T-cell (primary cell): ENCODE data around the gene GCNT2. TPM values are rescaled to one million over a fixed set of nuclear protein-coding genes. Genes with fewer than 3 reads are reported as not detected.
"Not testable (repeated sequence)": the region's sequence is repeated elsewhere in the genome, so short reads cannot be mapped to it uniquely, and the experiment has no call there.

Experiments
- ATAC-seq, 4 experiments: fragments of 200-7000 bp in 3 of 4; fragments of 150-1000 bp in 1 of 4; cut with Tn5 transposase; replicated peaks in 1 of 4; 1 replicate in 3 of 4; 2 replicates in 1 of 4; pipeline ENCODE4 v1.10.0; 2021; ENCODE audit warnings: moderate library complexity in 3 of 4, mild to moderate bottlenecking in 2 of 4, moderate number of reproducible peaks in 1 of 4
- CTCF ChIA-PET, 2 donors: fragments of 300-600 bp; sonication (Branson Sonifier 250); formaldehyde crosslinking; loops; one replicate each; lab custom pipeline; 2022; ENCODE audit warnings: antibody characterized with exemption in 2 of 2; lab: Charles Lee
- POLR2A ChIA-PET, 2 donors: fragments of 300-600 bp; sonication (Branson Sonifier 250); formaldehyde crosslinking; loops; one replicate each; lab custom pipeline; 2022; ENCODE audit warnings: antibody characterized with exemption in 2 of 2; lab: Charles Lee
- DNase-seq, 35 experiments: peaks; one replicate each; pipeline versions ENCODE4 v3.0.0 to v3.0.0-alpha.2; 2013 to 2023
- H3K27ac ChIP-seq: one replicate; pipeline ENCODE4 v1.5.1; 2013; ENCODE audit warnings: low read length
- H3K27me3 ChIP-seq, 2 experiments: replicated peaks in 1 of 2; 1 replicate in 1 of 2; 2 replicates in 1 of 2; pipeline versions ENCODE4 v1.6.1 to v1.7.0; 2013; ENCODE audit warnings: low read length in 1 of 2, mixed read lengths in 1 of 2; ENCODE audit not compliant: control insufficient read depth in 2 of 2, insufficient read depth in 2 of 2; ENCODE audit errors: extremely low read depth in 1 of 2
- H3K36me3 ChIP-seq, 2 donors: 1 replicate in 1 of 2; 2 replicates in 1 of 2; pipeline versions ENCODE4 v1.6.1 to v1.7.0; 2013; ENCODE audit warnings: low read length in 1 of 2; ENCODE audit not compliant: control insufficient read depth in 2 of 2, insufficient read depth in 1 of 2; ENCODE audit errors: extremely low read depth in 1 of 2
- H3K4me1 ChIP-seq, 2 experiments: 1 replicate in 1 of 2; 2 replicates in 1 of 2; pipeline versions ENCODE4 v1.6.1 to v1.7.0; 2013; ENCODE audit warnings: low read length in 2 of 2, mixed read lengths in 1 of 2; ENCODE audit not compliant: insufficient read depth in 2 of 2, control insufficient read depth in 1 of 2; ENCODE audit errors: extremely low read depth in 1 of 2
- H3K4me3 ChIP-seq, 2 donors: 1 replicate in 1 of 2; 2 replicates in 1 of 2; pipeline versions ENCODE4 v1.5.1 to v1.7.0; 2013; ENCODE audit warnings: mild to moderate bottlenecking in 2 of 2, low read length in 1 of 2, moderate library complexity in 1 of 2; ENCODE audit not compliant: control insufficient read depth in 1 of 2; ENCODE audit errors: extremely low read depth in 1 of 2
- H3K9me3 ChIP-seq: 2 replicates; pipeline ENCODE4 v1.7.0; 2013
- H3K27ac Mint-ChIP-seq, 2 donors: one replicate each; pipeline ENCODE4 v1.8.0; 2020 to 2021; ENCODE audit warnings: mild to moderate bottlenecking in 2 of 2, mixed read lengths in 2 of 2
- H3K27me3 Mint-ChIP-seq, 2 donors: one replicate each; pipeline ENCODE4 v1.8.0; 2021 to 2022; ENCODE audit warnings: mixed read lengths in 2 of 2
- H3K36me3 Mint-ChIP-seq: one replicate; pipeline ENCODE4 v1.8.0; 2021; ENCODE audit warnings: mixed read lengths
- H3K4me1 Mint-ChIP-seq, 3 donors: one replicate each; pipeline ENCODE4 v1.8.0; 2020 to 2022; ENCODE audit warnings: mixed read lengths in 3 of 3, mild to moderate bottlenecking in 1 of 3
- H3K4me3 Mint-ChIP-seq, 3 donors: one replicate each; pipeline ENCODE4 v1.8.0; 2020 to 2022; ENCODE audit warnings: mild to moderate bottlenecking in 3 of 3, mixed read lengths in 3 of 3, moderate library complexity in 3 of 3
- H3K9me3 Mint-ChIP-seq, 3 donors: one replicate each; pipeline ENCODE4 v1.8.0; 2020 to 2022; ENCODE audit warnings: mixed read lengths in 3 of 3
- WGBS: methylation state at CpG from one replicate; pipeline ENCODE4 v1.1.5; 2013; ENCODE audit warnings: missing lambda C conversion rate; ENCODE audit not compliant: insufficient coverage; 5-methylcytosine and 5-hydroxymethylcytosine counted together
- total RNA-seq, 35 experiments: library from RNA in 6 of 35; stranded (reverse) in 6 of 35; fragments of 120-200 nt in 1 of 35; gene quantifications; one replicate each; pipeline versions ENCODE4 v1.2.1 to v1.2.4 and lab custom pipeline; 2013 to 2026

Gene GCNT2
- total RNA-seq, 5 donors from 2014 or later (not counting 1 experiment from before 2014, with no cell fraction given), result 2.2 to 6.8 (median 2.9) TPM

DNA sequence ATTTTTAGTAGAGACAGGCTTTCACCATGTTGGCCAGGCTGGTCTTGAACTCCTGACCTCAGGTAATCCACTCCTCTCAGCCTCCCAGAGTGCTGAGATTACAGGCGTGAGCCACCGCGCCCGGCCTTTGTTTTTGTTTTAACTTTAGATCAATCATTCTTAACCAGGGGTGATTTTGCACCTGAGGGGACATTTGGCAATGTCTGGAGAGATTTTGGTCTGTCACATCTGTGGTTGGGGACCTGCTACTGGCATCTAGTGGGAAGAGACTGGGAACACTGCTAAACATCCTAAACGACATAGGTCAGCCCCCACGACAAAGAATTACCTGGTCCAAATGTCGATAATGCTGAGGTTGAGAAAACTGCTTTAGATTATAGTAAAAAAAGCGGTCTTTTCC, 91.0 kb downstream of the GCNT2 start:
- H3K27me3 ChIP-seq, result no peaks in the 10 kb centered on the region
- H3K9me3 Mint-ChIP-seq, result peaks cover 0 to 3% (median 0%) of the 10 kb centered on the region in 3 donors
- POLR2A ChIA-PET, result no interaction called here

DNA sequence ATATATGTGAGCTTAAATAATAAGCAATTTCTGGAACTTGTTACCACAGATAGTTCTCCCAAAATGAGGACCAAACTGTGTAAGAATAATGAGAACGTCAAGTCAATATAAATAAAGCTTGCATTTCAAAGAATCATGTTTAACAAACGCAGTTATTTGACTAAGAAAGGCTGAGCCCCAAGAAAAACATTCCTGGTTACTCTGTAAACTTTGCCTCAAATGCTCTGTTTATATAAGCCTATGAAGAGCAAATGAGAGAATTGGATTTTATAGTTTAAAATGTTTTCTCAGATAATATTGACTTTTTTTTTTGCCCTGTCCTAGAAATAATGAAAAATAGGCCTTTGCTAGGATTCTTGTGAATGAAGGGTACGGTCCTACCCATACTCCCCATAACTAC, 91.9 kb downstream of the GCNT2 start:
- Mint-ChIP-seq H3K4me3 (no peak overlapping the region), H3K27ac (no peak overlapping the region), H3K9me3 (peaks cover 0 to 3% (median 0%) of the 10 kb centered on the region in 3 donors), H3K4me1 (no peaks in the 10 kb centered on the region), H3K36me3 (peaks cover 7% of the 10 kb centered on the region), H3K27me3 (no peaks in the 10 kb centered on the region)
- DNase-seq (no peak), ATAC-seq (no peak)
- ChIA-PET CTCF (no interaction called here), POLR2A (interaction anchor here in 1 of 2 donors (0.6 kb wide), 1 partner anchor 23 kb away, joined by 3 read pairs; no protein-coding TSS in a partner anchor)
- H3K9me3 ChIP-seq, result no peaks in the 10 kb centered on the region
- H3K4me1 ChIP-seq, result no peaks in the 10 kb centered on the region
- WGBS, result no CpG with 5 or more reads among the region's 3 CpGs
- H3K4me3 ChIP-seq, result no peak overlapping the region
- no peaks in the 10 kb centered on the region for H3K27me3 ChIP-seq
- H3K36me3 ChIP-seq, result no peaks in the 10 kb centered on the region
- no peak overlapping the region for H3K27ac ChIP-seq

More for the DNA sequence above, 91.0 kb downstream of the GCNT2 start:
- no peak overlapping the region for H3K27ac Mint-ChIP-seq
- no peak overlapping the region for H3K27ac ChIP-seq
- no peak overlapping the region for H3K4me3 Mint-ChIP-seq
- peaks cover 9% of the 10 kb centered on the region for H3K36me3 Mint-ChIP-seq
- H3K4me3 ChIP-seq, result no peak overlapping the region
- CTCF ChIA-PET, result no interaction called here
- ATAC-seq (no peak), DNase-seq (no peak)
- H3K36me3 ChIP-seq, result no peaks in the 10 kb centered on the region
- H3K9me3 ChIP-seq, result no peaks in the 10 kb centered on the region
- no peaks in the 10 kb centered on the region for H3K4me1 Mint-ChIP-seq
- H3K4me1 ChIP-seq, result no peaks in the 10 kb centered on the region
- no CpG with 5 or more reads among the region's 8 CpGs for WGBS
- H3K27me3 Mint-ChIP-seq, result no peaks in the 10 kb centered on the region

DNA sequence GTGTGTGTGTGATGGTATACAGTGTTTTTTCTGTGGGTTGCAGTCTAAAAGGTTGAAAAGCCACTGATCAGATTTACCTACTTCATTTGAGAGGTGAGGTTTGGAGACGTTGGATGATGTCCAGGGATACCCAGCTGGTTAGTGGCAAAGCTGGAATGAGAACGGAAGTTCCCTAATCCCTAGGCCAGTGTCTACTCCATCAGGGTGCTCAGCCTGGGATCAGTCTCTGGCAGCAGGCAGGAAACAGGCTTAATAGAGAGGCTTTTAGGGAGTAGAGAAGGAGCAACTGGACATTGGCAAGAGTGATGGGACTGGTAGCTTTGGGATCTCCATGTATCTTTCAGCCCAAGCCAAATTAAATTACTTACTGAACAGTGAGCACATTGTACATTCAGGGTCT, 92.6 kb downstream of the GCNT2 start:
- Mint-ChIP-seq H3K27ac (no peak overlapping the region), H3K9me3 (no peaks in the 10 kb centered on the region), H3K4me3 (no peak overlapping the region), H3K36me3 (peaks cover 7% of the 10 kb centered on the region), H3K27me3 (no peaks in the 10 kb centered on the region), H3K4me1 (no peaks in the 10 kb centered on the region)
- no peaks in the 10 kb centered on the region for H3K27me3 ChIP-seq
- H3K27ac ChIP-seq, result no peak overlapping the region
- no peaks in the 10 kb centered on the region for H3K36me3 ChIP-seq
- H3K4me3 ChIP-seq, result no peak overlapping the region
- no peaks in the 10 kb centered on the region for H3K4me1 ChIP-seq
- ChIA-PET POLR2A (no interaction called here), CTCF (no interaction called here)
- ATAC-seq, result no peak
- no peaks in the 10 kb centered on the region for H3K9me3 ChIP-seq
- no CpG with 5 or more reads among the region's 2 CpGs for WGBS
- no peak for DNase-seq

DNA sequence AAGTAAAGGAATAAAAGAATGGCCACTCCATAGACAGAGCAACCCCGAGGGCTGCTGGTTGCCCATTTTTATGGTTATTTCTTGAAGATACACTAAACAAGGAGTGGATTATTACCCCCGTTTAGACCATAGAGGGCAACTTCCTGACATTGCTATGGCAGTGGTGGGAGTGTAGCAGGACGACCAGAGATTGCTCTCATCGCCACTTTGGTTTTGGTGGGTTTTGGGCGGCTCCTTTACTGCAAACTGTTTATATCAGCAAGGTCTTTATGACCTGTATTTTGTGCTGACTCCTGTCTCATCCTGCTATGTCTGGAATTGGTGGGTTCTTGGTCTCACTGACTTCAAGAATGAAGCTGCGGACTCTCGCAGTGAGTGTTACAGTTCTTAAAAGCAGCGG, 94.5 kb downstream of the GCNT2 start:
- WGBS, result 92% methylated on average over 4 of the region's 8 CpGs
- H3K4me1 ChIP-seq, result no peaks in the 10 kb centered on the region
- Mint-ChIP-seq H3K4me1 (no peaks in the 10 kb centered on the region), H3K36me3 (no peaks in the 10 kb centered on the region), H3K27ac (no peak overlapping the region), H3K4me3 (no peak overlapping the region), H3K9me3 (no peaks in the 10 kb centered on the region), H3K27me3 (no peaks in the 10 kb centered on the region)
- no peaks in the 10 kb centered on the region for H3K36me3 ChIP-seq
- H3K4me3 ChIP-seq, result no peak overlapping the region
- H3K27ac ChIP-seq, result no peak overlapping the region
- CTCF ChIA-PET, result no interaction called here
- DNase-seq (no peak), ATAC-seq (no peak)
- POLR2A ChIA-PET, result no interaction called here
- no peaks in the 10 kb centered on the region for H3K27me3 ChIP-seq
- H3K9me3 ChIP-seq, result no peaks in the 10 kb centered on the region

DNA sequence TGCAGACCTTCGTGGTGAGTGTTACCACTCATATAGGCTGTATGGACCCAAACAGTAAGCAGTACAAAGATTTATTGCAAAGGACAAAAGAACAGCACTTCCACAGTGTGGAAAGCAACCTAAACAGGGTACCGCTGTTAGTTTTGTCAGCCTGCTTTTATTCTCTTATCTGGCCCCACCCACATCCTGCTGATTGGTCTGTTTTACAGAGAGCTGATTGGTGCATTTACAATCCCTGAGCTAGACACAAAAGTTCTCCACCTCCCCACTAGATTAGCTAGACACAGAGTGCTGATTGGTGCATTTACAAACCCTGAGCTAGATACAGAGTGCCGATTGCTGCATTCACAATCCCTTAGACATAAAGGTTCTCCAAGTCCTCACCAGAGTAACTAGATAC, 95.1 kb downstream of the GCNT2 start:
- H3K27me3 Mint-ChIP-seq, POLR2A ChIA-PET, H3K9me3 Mint-ChIP-seq, H3K27me3 ChIP-seq, H3K27ac Mint-ChIP-seq, H3K4me3 Mint-ChIP-seq, DNase-seq, H3K36me3 ChIP-seq, ATAC-seq, H3K27ac ChIP-seq, H3K4me1 ChIP-seq, H3K36me3 Mint-ChIP-seq, H3K4me3 ChIP-seq, H3K4me1 Mint-ChIP-seq, CTCF ChIA-PET, H3K9me3 ChIP-seq: not testable (repeated sequence)
- 68% methylated on average over 2 of the region's 3 CpGs for WGBS

DNA sequence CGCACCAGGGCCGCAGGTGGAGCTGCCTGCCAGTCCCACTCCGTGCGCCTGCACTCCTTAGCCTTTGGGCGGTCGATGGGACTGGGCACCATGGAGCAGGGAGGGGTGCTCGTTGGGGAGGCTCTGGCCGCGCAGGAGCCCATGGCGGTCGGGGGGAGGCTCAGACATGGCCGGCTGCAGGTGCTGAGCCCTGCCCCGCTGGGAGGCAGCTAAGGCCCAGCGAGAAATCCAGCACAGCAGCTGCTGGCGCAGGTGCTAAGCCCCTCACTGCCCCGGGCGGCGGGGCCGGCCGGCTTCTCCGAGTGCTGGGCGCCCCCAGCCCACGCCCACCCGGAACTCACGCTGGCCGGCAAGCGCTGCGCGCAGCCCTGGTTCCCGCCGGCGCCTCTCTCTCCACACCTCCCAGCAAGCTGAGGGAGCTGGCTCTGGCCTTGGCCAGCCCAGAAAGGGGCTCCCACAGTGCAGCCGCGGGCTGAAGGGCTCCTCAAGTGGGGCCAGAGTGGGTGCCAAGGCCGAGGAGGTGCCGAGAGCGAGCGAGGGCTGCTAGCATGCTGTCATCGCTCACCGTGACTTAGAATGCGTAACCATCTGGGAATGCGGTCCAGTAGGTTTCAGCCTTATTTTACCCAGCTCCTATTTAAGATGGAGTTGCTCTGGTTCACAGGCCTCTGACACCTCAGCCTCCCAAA, 96.0 kb downstream of the GCNT2 start:
- no peak for DNase-seq
- POLR2A ChIA-PET, result no interaction called here

More for the DNA sequence above, 96.0 kb downstream of the GCNT2 start:
- Histone ChIP-seq H3K4me3 (no peak overlapping the region), H3K4me1 (no peaks in the 10 kb centered on the region), H3K36me3 (no peaks in the 10 kb centered on the region), H3K9me3 (no peaks in the 10 kb centered on the region), H3K27me3 (no peaks in the 10 kb centered on the region), H3K27ac (no peak overlapping the region)
- Mint-ChIP-seq H3K4me3 (no peak overlapping the region), H3K27me3 (no peaks in the 10 kb centered on the region), H3K4me1 (no peaks in the 10 kb centered on the region), H3K9me3 (no peaks in the 10 kb centered on the region), H3K36me3 (peaks cover 11% of the 10 kb centered on the region), H3K27ac (no peak overlapping the region)
- WGBS, result 96% methylated on average over 39 of the region's 42 CpGs
- CTCF ChIA-PET, result no interaction called here
- no peak for ATAC-seq
